ENCODE data around the gene C1QTNF8. TPM values are rescaled to one million over a fixed set of nuclear protein-coding genes. Genes with fewer than 3 reads are reported as not detected.

Gene C1QTNF8
- total and polyA plus RNA-seq, 5 donors from 2014 or later = not detected

GRCh38 chr16:1079341-1079740, 16.7 kb downstream of the C1QTNF8 start:
- H3K27me3 Mint-ChIP-seq = peaks cover 10% of the 10 kb centered on the region
- ATAC-seq (ENCODE audit: low read depth in 2 of 2) = no peak
- Histone ChIP-seq H3K4me3 (ENCODE audit: low read depth, low read length) (no peak overlapping the region), H3K36me3 (ENCODE audit: control insufficient read depth, insufficient read depth, low read length) (no peaks in the 10 kb centered on the region), H3K27me3 (ENCODE audit: control insufficient read depth, insufficient read depth, low read length) (no peaks in the 10 kb centered on the region), H3K9me3 (ENCODE audit: control insufficient read depth in 2 of 2, low read length in 2 of 2) (peaks cover 0 to 7% of the 10 kb centered on the region in 2 experiments), H3K4me1 (ENCODE audit: control insufficient read depth, insufficient read depth, low read length, poor library complexity, severe bottlenecking) (no peaks in the 10 kb centered on the region), H3K27ac (ENCODE audit: insufficient read depth, low read length, poor library complexity, severe bottlenecking) (no peak overlapping the region)
- H3K27ac Mint-ChIP-seq = no peak overlapping the region
- H3K4me1 Mint-ChIP-seq = no peaks in the 10 kb centered on the region
- H3K36me3 Mint-ChIP-seq = no peaks in the 10 kb centered on the region
- no peak overlapping the region for H3K4me3 Mint-ChIP-seq
- peaks cover 0 to 5% (median 0%) of the 10 kb centered on the region in 7 donors for H3K9me3 Mint-ChIP-seq
- no peak for DNase-seq

- H3K36me3 ChIP-seq (ENCODE audit: control insufficient read depth, insufficient read depth, low read length) = no peaks in the 10 kb centered on the region
- ATAC-seq (ENCODE audit: low read depth in 2 of 2) = no peak
- H3K27me3 Mint-ChIP-seq = peaks cover 10% of the 10 kb centered on the region
- no peak overlapping the region for H3K27ac ChIP-seq (ENCODE audit: insufficient read depth, low read length, poor library complexity, severe bottlenecking)
- H3K27ac Mint-ChIP-seq = no peak overlapping the region
- peaks cover 0 to 2% (median 0%) of the 10 kb centered on the region in 7 donors for H3K9me3 Mint-ChIP-seq
- no peak overlapping the region for H3K4me3 ChIP-seq (ENCODE audit: low read depth, low read length)
- H3K4me1 Mint-ChIP-seq = no peaks in the 10 kb centered on the region
- H3K27me3 ChIP-seq (ENCODE audit: control insufficient read depth, insufficient read depth, low read length) = no peaks in the 10 kb centered on the region
- H3K4me3 Mint-ChIP-seq = no peak overlapping the region
- no peak for DNase-seq
- no peaks in the 10 kb centered on the region for H3K9me3 ChIP-seq (ENCODE audit: control insufficient read depth in 2 of 2, low read length in 2 of 2)
- H3K4me1 ChIP-seq (ENCODE audit: control insufficient read depth, insufficient read depth, low read length, poor library complexity, severe bottlenecking) = no peaks in the 10 kb centered on the region
- H3K36me3 Mint-ChIP-seq = no peaks in the 10 kb centered on the region
Measured at GRCh38 chr16:1078579-1079021, 17.4 kb downstream of the C1QTNF8 start.

- DNase-seq (no peak), ATAC-seq (ENCODE audit: low read depth in 2 of 2) (no peak)
- H3K36me3 ChIP-seq (ENCODE audit: control insufficient read depth, insufficient read depth, low read length) = no peaks in the 10 kb centered on the region
- peaks cover 0 to 2% (median 0%) of the 10 kb centered on the region in 7 donors for H3K9me3 Mint-ChIP-seq
- no peaks in the 10 kb centered on the region for H3K4me1 Mint-ChIP-seq
- no peaks in the 10 kb centered on the region for H3K27me3 ChIP-seq (ENCODE audit: control insufficient read depth, insufficient read depth, low read length)
- no peak overlapping the region for H3K27ac Mint-ChIP-seq
- H3K36me3 Mint-ChIP-seq = no peaks in the 10 kb centered on the region
- no peaks in the 10 kb centered on the region for H3K4me1 ChIP-seq (ENCODE audit: control insufficient read depth, insufficient read depth, low read length, poor library complexity, severe bottlenecking)
- no peak overlapping the region for H3K27ac ChIP-seq (ENCODE audit: insufficient read depth, low read length, poor library complexity, severe bottlenecking)
- no peak overlapping the region for H3K4me3 Mint-ChIP-seq
- peaks cover 10% of the 10 kb centered on the region for H3K27me3 Mint-ChIP-seq
- H3K9me3 ChIP-seq (ENCODE audit: control insufficient read depth in 2 of 2, low read length in 2 of 2) = no peaks in the 10 kb centered on the region
- H3K4me3 ChIP-seq (ENCODE audit: low read depth, low read length) = no peak overlapping the region
Measured at GRCh38 chr16:1077877-1078578, 18.0 kb downstream of the C1QTNF8 start.

DNA sequence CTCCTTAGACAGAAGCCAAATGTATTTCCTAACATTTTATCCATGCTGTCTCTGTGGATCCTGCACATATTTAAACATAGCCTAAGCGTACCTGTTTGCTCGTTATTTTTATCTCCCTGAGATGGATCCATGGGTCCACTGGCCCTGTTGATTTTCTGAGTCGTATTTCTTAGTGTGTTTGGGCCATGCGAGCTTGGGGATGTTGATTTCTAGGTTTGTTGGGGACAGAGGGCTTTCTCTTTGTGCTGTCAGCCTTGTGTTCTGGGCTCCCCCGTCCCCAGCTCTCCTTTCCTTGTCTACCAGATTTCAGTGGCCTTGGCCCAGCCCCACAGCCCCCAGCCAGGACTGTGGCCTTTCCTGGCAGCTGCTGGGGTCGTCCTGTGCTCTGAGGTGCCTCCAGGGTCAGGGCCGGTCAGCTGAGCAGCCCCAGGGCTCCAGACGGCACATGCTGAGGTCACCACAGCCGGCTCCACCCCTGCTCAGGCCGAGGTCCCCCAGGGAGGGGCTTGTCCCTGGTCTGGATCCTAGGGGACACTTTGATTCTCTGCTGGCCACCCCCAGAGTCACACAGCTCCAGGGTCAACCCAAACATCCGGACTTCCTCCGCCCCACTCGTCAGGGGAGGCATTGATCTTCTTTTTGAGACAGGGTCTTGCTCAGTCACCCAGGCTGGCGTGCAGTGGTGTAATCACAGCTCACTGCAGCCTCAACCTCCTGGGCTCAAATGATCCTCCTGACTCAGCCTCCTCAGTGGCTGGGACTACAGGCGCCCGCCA, 19.1 kb downstream of the C1QTNF8 start:
- H3K27me3 Mint-ChIP-seq = peaks cover 9% of the 10 kb centered on the region
- H3K9me3 Mint-ChIP-seq = no peaks in the 10 kb centered on the region
- DNase-seq = no peak
- no peak overlapping the region for H3K27ac ChIP-seq (ENCODE audit: insufficient read depth, low read length, poor library complexity, severe bottlenecking)
- H3K4me1 ChIP-seq (ENCODE audit: control insufficient read depth, insufficient read depth, low read length, poor library complexity, severe bottlenecking) = no peaks in the 10 kb centered on the region
- no peak for ATAC-seq (ENCODE audit: low read depth in 2 of 2)
- H3K36me3 ChIP-seq (ENCODE audit: control insufficient read depth, insufficient read depth, low read length) = no peaks in the 10 kb centered on the region
- H3K4me3 Mint-ChIP-seq = no peak overlapping the region
- no peaks in the 10 kb centered on the region for H3K27me3 ChIP-seq (ENCODE audit: control insufficient read depth, insufficient read depth, low read length)
- H3K4me3 ChIP-seq (ENCODE audit: low read depth, low read length) = no peak overlapping the region
- H3K4me1 Mint-ChIP-seq = no peaks in the 10 kb centered on the region
- H3K27ac Mint-ChIP-seq = no peak overlapping the region
- no peaks in the 10 kb centered on the region for H3K36me3 Mint-ChIP-seq
- no peaks in the 10 kb centered on the region for H3K9me3 ChIP-seq (ENCODE audit: control insufficient read depth in 2 of 2, low read length in 2 of 2)

- no peaks in the 10 kb centered on the region for H3K4me1 ChIP-seq (ENCODE audit: control insufficient read depth, insufficient read depth, low read length, poor library complexity, severe bottlenecking)
- no peaks in the 10 kb centered on the region for H3K9me3 ChIP-seq (ENCODE audit: control insufficient read depth in 2 of 2, low read length in 2 of 2)
- Mint-ChIP-seq H3K27ac (no peak overlapping the region), H3K27me3 (peaks cover 13% of the 10 kb centered on the region), H3K4me3 (no peak overlapping the region), H3K36me3 (no peaks in the 10 kb centered on the region), H3K9me3 (no peaks in the 10 kb centered on the region), H3K4me1 (no peaks in the 10 kb centered on the region)
- ATAC-seq (ENCODE audit: low read depth in 2 of 2) (no peak), DNase-seq (no peak)
- no peaks in the 10 kb centered on the region for H3K36me3 ChIP-seq (ENCODE audit: control insufficient read depth, insufficient read depth, low read length)
- no peaks in the 10 kb centered on the region for H3K27me3 ChIP-seq (ENCODE audit: control insufficient read depth, insufficient read depth, low read length)
- no peak overlapping the region for H3K4me3 ChIP-seq (ENCODE audit: low read depth, low read length)
- H3K27ac ChIP-seq (ENCODE audit: insufficient read depth, low read length, poor library complexity, severe bottlenecking) = no peak overlapping the region
Measured at GRCh38 chr16:1075546-1075945, 20.5 kb downstream of the C1QTNF8 start.

- peaks cover 13% of the 10 kb centered on the region for H3K27me3 Mint-ChIP-seq
Measured at GRCh38 chr16:1074379-1074649, 21.7 kb downstream of the C1QTNF8 start.

GRCh38 chr16:1073566-1074378, 22.3 kb downstream of the C1QTNF8 start:
- H3K4me3 Mint-ChIP-seq = no peak overlapping the region
- ATAC-seq (ENCODE audit: low read depth in 2 of 2) = no peak
- Histone ChIP-seq H3K9me3 (ENCODE audit: control insufficient read depth in 2 of 2, low read length in 2 of 2) (no peaks in the 10 kb centered on the region), H3K4me3 (ENCODE audit: low read depth, low read length) (no peak overlapping the region), H3K4me1 (ENCODE audit: control insufficient read depth, insufficient read depth, low read length, poor library complexity, severe bottlenecking) (no peaks in the 10 kb centered on the region), H3K27ac (ENCODE audit: insufficient read depth, low read length, poor library complexity, severe bottlenecking) (no peak overlapping the region), H3K36me3 (ENCODE audit: control insufficient read depth, insufficient read depth, low read length) (no peaks in the 10 kb centered on the region), H3K27me3 (ENCODE audit: control insufficient read depth, insufficient read depth, low read length) (no peaks in the 10 kb centered on the region)
- DNase-seq = no peak
- no peaks in the 10 kb centered on the region for H3K36me3 Mint-ChIP-seq
- no peaks in the 10 kb centered on the region for H3K4me1 Mint-ChIP-seq
- peaks cover 13% of the 10 kb centered on the region for H3K27me3 Mint-ChIP-seq
- H3K9me3 Mint-ChIP-seq = no peaks in the 10 kb centered on the region
- H3K27ac Mint-ChIP-seq = no peak overlapping the region

More at GRCh38 chr16:1074379-1074649, 21.7 kb downstream of the C1QTNF8 start:
- Histone ChIP-seq H3K27me3 (ENCODE audit: control insufficient read depth, insufficient read depth, low read length) (no peaks in the 10 kb centered on the region), H3K4me1 (ENCODE audit: control insufficient read depth, insufficient read depth, low read length, poor library complexity, severe bottlenecking) (no peaks in the 10 kb centered on the region), H3K9me3 (ENCODE audit: control insufficient read depth in 2 of 2, low read length in 2 of 2) (no peaks in the 10 kb centered on the region), H3K4me3 (ENCODE audit: low read depth, low read length) (no peak overlapping the region), H3K36me3 (ENCODE audit: control insufficient read depth, insufficient read depth, low read length) (no peaks in the 10 kb centered on the region), H3K27ac (ENCODE audit: insufficient read depth, low read length, poor library complexity, severe bottlenecking) (no peak overlapping the region)
- Mint-ChIP-seq H3K27ac (no peak overlapping the region), H3K9me3 (no peaks in the 10 kb centered on the region), H3K4me3 (no peak overlapping the region), H3K4me1 (no peaks in the 10 kb centered on the region), H3K36me3 (no peaks in the 10 kb centered on the region)
- DNase-seq (no peak), ATAC-seq (ENCODE audit: low read depth in 2 of 2) (no peak)
